ENCODE data around the gene PTPRT.

- TF ChIP-seq HDAC2 (IDR thresholded peaks at IDR 0.05) (no peak), POLR2A (IDR thresholded peaks at IDR 0.05; ENCODE audit: low read depth, low read length) (no peak), IRF3 (IDR thresholded peaks at IDR 0.05) (no peak), CEBPB (IDR thresholded peaks at IDR 0.05; ENCODE audit: borderline replicate concordance in 1 of 2, low read depth in 2 of 2, low read length in 2 of 2) (no peak)
These were observed 239.8 kb downstream of the PTPRT start for GRCh38 chr20:42949950-42950349.
